ENCODE results near the gene ABHD16B.

Gene ABHD16B

DNA sequence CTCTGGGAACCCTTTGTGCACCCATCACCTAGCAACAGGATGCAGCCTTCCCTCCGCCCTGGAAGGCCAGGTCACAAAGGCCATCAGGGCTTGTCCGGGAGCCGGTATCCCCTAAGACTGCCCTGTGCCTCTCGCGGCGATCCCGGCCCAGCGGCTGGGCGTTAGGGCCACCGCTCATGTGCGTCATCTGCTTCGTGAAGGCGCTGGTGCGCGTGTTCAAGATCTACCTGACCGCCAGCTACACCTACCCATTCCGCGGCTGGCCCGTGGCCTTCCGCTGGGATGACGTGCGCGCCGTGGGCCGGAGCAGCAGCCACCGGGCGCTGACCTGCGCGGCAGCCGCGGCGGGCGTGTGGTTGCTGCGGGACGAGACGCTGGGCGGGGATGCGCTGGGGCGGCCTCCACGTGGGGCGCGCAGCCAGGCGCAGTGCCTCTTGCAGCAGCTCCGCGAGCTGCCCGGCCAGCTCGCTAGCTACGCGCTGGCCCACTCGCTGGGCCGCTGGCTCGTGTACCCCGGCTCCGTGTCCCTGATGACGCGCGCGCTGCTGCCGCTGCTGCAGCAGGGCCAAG, at the start of gene ABHD16B:
ABHD16B (plus strand) TSS at position 134 of the 570 bp plus-strand sequence; CDS start at position 177, 43 bp downstream.
- DNase-seq: no peak

DNA sequence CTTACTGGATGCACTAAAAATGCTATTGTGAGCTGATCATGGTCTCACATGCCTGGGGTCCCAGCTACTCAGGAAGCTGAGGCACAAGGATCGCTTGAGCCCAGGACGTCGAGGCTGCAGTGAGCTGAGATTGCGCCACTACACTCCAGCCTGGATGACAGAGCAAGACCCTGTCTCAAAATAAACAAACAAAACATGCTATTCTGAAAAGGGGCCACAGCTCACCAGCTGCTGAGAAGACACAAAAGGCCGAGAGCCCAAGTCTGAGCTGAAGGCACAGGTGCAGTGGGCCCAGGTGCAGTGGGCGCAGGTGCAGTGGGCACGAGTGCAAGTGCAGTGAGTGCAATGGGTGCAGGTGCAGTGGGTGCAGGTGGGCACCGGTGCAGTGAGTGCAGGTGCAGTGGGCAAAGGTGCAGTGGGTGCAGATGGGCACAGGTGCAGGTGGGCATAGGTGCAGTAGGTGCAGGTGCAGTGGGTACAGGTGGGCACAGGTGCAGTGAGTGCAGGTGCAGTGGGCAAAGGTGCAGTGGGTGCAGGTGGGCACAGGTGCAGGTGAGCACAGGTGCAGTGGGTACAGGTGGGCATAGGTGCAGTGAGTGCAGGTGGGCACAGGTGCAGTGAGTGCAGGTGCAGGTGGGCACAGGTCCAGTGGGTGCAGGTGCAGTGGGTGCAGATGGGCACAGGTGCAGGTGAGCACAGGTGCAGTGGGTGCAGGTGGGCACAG, 46.2 kb upstream of the ABHD16B start:
- DNase-seq: no peak

DNA sequence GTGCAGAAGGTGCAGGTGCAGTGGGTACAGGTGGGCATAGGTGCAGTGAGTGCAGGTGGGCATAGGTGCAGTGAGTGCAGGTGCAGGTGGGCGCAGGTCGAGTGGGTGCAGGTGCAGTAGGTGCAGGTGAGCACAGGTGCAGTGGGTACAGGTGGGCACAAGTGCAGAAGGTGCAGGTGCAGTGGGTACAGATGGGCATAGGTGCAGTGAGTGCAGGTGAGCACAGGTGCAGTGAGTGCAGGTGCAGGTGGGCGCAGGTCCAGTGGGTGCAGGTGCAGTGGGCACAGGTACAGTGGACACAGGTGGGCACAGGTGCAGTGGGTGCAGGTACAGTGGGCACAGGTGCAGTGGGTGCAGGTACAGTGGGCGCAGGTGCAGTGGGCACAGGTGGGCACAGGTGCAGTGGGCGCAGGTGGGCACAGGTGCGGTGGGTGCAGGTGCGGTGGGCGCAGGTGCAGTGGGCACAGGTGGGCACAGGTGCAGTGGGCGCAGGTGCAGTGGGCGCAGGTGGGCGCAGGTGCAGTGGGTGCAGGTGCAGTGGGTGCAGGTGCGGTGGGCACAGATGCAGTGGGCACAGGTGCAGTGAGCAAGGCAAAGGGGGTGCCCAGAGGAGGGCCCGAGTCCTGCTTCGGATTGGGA, 45.6 kb upstream of the ABHD16B start:
- no peak for DNase-seq

DNA sequence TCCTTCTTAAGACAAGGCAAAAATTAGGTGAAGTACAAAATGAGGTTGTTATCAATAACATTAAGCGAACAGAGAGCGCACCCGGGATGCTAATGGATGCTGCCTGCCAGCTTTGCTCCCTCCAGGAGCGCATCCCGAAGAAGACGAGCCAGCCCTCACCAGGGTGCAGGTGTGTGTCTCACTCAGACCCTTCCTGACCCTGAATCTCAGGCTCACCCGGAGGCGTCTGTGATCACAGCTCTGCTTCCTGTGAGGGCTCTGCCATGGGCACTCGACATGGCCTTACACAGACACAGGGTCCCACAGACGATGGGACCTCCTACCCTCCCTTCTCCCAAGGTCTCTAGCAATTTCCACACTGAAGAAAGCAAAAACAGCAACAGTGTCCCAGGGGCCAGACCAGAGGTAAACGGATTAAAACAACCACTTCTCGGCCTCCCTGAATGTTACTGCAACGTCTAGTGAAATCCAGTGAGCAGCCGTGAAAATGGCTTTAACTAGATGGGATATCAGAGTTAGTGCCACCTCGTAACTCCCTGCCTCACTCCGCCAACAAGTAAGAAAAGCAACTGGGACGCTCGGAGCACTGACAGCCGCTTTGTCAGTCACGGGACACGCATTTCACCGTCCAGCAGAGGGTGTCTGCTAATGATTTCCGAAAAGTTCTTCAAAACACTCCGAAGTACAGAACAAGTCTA, 41.9 kb upstream of the ABHD16B start:
- DNase-seq: no peak

DNA sequence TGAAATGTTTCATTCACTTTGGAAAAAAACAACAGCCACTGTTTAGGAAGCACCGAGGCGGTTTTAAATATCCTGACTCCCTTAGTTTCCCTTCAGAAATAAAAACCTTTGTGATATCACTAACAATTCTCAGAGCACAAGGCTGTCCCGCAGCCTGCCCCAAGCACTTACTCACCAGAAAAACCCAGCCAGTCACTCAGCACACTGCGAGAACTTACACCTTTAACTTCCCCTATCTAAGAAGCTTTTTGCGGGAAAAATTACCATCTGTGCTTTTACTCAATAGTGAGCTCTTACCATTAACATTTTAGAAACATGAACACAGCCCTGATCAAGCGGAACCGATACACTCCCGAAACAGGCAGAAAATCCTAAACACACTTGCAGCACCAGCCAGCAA, 39.5 kb upstream of the ABHD16B start:
- no peak for DNase-seq

DNA sequence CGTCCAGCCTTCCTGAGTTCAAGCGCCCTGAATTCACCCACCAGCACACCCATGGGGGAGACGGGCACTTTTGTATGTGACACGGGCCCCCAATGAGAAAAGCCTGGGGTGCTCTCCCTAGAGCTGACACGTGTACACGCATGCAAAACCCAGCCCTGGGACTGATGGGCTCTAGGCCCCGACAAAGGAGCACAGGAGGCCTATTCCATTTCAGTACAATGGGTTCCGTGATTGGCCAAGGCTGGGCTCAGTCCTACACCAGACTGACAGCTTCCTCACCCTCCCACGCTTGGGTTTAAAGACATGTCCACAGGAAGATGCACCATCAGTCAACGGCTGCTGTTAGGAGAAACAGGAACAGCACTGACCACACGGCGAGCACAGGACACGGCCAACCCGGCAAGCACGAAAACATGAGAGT, 39.0 kb upstream of the ABHD16B start:
- DNase-seq: no peak

DNA sequence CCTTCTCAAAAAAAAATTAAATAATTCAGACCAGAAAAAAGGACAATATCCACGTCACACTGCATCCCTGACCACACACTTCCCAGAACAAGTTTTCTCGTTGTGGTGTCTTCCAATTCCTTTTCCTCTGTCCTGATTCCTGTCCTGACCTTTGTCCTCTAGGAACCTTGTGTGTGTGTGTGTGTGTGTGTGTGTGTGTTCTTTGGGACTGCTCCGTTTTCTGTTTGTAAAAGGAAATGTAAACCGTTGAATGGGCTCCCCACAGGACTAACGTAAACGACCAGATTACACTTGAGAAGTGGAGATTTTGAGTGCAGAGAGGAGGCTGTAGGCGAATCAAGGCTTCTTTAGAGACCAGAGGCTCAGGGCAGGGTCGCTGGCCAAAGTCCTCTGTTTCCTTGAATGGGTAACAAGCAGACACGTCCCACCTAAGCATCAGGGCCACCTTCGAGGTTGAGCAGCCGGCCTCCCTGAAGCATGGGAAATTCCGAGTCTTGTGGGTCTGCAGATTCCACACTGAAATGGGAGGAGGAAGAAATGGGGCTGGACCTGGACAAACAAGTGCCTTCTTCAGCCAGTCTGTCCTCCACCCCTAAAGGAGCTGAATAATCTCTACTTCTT, 37.5 kb upstream of the ABHD16B start:
- no peak for DNase-seq

DNA sequence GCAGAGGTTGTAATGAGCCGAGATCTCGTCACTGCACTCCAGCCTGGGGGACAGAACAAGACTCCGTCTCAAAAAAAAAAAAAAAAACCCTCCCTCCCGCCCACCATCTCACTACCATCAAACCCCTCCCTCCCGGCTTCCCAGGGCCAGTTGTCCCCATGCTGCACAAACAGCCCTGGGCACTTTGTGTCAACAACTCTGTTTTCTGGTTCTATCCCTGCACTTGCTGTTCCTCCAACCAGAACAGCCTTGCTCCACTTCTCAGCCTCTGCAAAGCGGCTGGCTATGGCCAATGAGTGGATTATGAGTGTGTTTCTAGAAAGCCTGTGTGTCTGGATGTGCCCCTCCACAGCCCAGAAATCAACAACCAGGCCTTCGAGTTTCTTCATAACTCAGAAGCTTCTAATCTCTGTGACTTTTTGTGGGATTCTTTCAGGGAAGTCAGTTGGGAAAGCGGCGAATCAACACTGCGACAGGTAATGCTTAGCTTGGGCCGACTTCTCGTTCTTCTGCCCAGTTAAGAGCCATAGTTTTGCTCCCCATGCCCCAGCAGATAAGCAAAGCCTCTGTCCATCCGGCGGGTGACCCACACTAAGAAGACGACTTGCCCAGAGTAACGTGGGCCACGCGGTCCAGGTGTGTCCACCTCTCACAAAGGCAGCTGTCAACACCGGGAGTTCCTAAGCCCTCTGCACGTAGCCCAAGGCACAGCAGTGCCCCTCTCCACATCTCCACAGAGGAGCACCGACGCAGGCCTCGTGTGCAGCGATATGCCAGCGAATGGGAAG, 35.8 kb upstream of the ABHD16B start:
- DNase-seq: no peak

DNA sequence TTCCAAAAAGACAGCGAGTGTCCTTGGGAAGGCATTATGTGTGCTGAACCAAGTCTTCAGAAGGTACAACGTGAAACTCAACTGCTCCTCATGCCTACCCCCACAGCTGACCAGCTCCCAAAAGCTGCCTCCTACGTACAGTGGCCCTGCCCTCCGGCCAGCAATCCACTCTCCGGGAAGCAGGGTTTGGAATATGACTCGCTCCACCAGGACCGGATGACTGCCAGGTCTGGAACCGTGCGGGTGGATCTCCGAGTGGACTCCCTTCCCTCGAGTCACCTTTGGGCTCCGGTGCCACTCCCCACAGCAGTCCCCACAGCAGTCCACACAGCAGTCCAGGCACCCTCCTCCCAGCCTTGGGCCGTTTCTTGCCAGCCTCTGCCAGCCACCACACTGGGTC, 34.5 kb upstream of the ABHD16B start:
- no peak for DNase-seq

DNA sequence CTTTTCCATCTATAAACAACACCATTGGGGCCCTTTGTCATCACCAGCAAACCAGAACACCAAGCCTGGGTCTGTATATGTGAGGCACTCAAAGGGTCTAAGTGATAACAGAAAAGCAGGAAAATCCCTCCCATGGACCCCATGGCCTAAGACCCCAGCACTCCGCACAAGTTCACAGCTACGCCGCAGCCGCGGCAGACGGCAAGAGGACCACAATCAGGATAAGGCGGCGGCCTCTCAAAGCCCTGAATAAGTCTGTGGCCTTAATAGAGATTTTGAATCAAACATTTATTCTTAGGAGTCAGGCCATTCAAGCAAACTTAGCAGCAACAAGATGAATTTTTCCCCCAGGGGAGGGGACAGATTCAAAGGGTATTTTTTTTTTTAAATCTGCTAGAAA, 33.2 kb upstream of the ABHD16B start:
- no peak for DNase-seq

DNA sequence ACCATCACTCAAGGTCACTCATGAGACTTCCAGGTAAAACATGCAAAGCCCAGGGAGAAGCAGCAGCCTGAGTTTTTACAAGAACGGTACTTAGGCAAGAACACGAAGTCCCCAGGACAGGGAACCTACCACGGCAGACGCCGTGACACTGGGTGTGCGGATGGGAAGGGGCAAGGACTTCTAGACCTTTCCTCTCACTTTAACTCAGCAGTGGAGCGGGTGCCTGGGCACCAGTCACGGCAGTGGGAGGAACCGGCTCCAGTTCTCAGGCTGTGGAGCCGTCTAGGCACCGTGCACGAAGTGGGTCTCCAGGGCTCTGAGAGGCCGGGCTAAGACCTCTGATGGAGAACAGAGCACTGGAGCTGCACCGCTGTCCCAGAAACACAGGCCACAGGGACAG, 32.8 kb upstream of the ABHD16B start:
- DNase-seq: no peak

DNA sequence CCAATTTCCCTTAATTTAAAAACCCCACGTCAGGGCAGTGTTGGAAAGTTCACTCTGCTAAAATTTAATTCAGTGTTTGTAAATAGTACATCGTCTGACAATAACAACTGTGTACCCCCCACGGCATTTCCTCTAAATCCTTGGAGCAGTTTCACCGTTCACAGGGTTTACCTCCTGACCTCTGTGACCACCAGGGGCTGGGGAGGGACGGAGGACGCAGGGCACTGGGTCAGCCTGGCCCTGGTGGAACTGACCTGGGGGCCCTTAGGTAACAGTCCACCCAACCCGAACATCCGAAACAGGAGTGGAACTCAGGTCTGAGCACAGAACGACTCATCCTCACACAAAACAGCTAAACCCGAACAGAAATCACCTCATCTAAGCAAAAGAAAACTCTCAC, 32.3 kb upstream of the ABHD16B start:
- no peak for DNase-seq

DNA sequence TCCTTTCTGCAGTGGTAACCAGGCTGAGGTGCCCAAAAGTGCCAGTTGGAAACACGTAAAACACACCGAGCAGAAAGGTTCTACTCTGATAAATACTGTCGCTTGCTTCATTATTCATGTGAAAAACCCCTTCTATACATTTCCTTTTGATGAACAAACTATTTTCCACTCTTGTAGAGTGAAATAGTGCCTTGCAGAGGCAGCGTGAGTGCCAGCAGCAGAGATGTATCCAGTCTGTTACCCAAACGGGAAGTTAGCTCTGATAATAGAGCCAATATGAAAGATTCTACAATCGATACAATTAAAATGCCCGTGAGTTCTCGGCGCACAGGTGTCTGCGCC, 31.7 kb upstream of the ABHD16B start:
- DNase-seq: no peak

DNA sequence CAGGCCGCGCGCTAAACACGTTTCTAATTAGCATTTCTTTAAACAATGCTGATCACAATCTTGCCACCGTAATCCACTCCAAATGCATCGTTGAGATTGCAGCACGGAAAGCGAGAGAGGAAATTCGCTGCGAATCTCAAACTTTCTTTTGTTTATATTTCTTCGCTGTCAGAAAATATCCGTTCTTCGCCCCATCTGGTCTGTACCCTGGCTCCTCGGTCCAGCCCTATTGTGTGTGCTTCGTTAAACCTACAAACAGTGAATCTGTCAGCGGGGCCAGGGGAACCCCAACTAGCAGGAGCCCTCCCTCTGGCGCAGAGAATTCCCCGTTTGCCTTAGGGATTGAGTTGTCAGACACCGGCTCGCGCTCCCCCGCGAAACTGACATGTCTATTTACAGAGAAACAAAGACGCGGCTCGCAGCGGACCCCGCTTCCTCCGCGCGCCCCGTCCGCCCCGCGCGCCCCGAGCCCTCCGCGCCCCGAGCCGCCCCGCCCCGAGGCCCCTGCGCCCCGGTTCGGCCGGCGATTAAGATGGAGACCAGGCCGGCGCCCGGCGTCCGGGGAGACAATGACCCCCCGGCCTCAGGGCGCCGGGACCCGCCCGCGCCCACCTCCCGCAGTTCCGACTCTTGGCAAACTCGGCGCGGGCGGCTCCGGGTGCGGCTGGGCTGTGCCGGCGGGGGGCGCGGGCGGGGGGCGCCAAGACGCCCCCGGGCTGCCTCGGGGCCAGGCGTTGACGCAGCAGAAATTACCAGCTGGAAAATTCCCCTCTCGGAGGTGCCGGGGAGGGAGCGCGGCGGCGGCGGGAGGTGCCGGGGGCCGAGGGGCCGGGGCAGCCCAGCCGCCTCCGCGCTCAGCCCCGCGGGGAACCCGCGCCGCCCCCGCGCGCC, 31.1 kb upstream of the ABHD16B start:
- DNase-seq: no peak

DNA sequence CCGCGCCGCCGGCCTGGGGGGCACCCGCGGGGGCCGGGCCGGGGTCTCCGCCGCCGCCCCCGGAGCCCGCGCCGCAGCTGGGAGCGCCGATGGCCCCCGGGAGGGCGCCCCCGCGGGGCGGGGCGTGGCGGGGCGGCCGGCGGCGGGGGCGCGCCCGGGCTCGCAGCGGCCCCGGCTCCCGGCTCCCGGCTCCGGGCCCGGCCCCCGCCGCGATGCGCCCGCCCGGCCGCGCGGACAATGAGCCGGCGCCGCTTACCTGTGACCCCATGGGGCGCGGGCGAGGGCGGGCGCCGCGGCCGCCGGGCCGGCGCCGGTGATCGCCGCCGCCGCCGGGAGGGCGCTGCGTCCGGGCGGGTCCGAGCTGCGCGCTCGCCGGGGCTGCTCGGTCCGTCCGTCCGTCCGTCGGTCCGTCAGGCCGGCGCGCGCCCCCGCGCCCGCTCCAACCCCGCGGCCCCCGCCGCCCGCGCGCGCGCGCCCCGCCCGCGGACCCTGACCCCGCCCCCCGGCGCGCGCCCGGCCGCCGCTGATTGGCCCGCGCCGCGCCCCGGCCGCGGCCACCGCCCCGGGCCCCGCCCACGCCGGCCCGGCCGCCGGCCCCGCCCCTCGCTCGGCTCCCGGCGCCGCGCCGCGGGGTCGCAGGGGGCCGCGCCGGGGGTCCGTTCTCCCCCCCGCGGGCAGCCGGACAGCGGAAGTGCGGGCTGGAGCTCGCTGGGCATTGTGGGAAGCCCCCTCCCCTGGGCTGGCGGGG, 30.3 kb upstream of the ABHD16B start, which contains the start of gene ZBTB46:
ZBTB46 (minus strand) TSS at position 424 of the 748 bp plus-strand sequence. CDS start 40,507 bp downstream, outside the sequence.
- peak; percentile 11 for DNase-seq

DNA sequence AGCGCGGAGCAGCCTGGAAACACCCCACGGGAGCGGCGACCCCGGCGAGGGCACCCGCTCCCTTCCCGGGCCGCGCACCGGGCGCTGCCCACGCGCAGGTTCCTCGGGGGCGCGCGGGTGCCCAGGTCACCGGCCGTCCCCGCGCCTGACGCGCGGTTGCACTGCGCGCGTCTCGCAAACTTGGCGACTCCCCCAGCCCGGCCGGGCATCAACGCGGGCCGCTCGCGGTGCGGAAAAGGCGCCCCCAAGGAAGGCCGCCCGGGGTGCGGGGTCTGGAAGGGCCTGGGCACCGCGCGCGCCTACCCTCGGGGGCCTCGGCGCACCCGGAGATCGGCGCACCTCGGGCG, 29.7 kb upstream of the ABHD16B start:
- no peak for DNase-seq

DNA sequence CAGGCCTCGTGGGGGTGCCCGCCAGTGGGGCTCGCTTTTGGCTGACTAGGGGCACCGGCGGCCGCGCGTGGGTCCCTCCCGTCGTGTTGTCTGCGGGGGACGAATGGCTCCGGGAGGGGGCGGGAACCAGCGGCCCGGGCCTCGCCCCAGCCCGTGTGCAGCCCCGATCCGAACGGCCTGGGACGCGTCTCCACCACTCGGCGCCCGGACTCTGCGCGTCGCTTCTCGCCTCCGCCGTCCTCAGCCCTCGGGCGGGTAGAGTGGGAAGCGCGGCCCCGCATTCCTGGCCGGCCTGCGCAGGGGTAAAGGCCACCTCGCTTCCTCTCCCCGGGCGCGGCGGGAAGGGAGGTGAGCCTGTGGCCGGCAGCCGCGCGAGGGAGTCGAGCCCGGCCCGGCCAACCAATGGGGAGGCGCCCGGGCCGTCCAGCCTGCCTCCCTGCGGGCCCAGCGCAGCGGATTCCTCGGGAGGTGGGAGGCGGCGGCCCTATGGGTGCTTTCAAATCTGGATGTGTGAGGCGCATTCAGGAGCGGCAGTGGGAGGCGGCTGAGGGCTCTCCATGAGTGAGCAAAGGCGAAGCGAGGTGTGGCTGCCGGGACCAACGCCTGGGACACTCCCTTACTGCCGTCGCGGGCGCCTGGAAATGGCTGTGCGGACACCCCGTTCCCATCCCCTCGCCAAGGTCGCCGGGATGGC, 29.2 kb upstream of the ABHD16B start:
- no peak for DNase-seq

DNA sequence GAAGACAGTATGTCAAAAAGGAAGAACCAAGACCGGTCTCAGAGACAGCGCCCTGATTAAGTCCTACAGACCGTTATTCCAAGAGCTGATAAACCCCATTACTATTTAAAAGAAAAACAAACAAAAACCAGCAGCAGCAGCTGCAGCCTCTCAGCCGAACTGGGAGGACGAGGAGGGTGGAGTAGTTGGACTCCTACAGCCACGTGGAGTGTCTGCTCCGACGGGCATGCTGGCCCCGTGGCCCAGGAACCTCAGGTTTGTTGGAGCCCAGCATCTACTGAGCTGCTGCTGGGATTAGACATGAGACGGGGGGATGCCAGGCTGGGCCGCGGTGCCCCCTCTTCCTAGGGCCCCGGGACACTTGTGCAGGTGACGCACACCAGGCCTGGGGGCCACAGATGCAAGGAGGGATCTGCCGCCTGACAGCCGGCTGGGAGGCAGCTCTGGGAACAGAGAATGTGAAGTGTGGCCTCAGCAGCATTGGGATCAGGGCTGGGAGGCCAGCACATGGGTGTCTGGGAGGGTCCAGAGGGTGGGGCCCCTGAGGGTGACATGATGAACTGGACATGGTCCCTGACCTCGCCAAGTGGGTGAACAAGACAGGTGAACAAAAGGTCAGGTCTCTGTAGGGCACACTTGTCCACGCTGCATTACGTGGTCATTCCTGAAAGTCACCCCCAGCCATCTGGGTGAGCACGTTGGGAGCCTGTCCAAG, 27.4 kb upstream of the ABHD16B start:
- DNase-seq: no peak

DNA sequence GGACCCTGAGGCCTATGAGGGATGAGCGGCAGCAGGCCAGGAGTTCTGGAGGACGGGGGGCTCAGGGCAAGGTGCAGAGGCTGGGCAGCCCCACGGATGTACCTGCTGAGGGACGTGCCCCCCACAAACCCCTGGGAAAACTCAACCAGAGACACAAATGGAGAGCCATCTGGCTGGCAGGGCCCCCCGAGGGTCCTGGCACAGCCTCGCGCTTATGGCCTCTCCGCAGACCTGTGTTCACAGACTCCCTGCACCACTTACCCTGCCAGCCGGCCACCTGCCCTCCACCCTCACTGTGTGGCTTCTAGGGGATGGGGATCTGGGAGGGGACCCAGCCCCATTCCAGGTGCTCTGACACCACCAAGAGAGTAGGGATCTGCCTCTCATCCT, 26.8 kb upstream of the ABHD16B start:
- DNase-seq: no peak
